Uterus (tissue), 4 donors: ENCODE results near the gene SCGB1C1. TPM values are rescaled to one million over a fixed set of nuclear protein-coding genes. Genes with fewer than 3 reads are reported as not detected.
"Not testable (repeated sequence)": the region's sequence is repeated elsewhere in the genome, so short reads cannot be mapped to it uniquely, and the experiment has no call there.

ENCODE experiments used
- DNase-seq, 2 donors: peaks; one replicate each; pipeline ENCODE4 v3.0.0-alpha.2; 2019 to 2020
- H3K27ac ChIP-seq, 2 donors: fragments of 200-600 bp; sonication (generic); 1 replicate in 1 of 2; 2 replicates in 1 of 2; pipeline ENCODE4 v1.5.1; 2016 to 2018
- H3K27me3 ChIP-seq, 2 donors: fragments of 200-600 bp; sonication (generic); one replicate each; pipeline ENCODE4 v1.5.1; 2018 to 2019; ENCODE audit warnings: control low read depth in 1 of 2
- H3K36me3 ChIP-seq, 2 donors: fragments of 200-600 bp; sonication (generic); one replicate each; pipeline ENCODE4 v1.5.1; 2019; ENCODE audit warnings: control low read depth in 1 of 2
- H3K4me1 ChIP-seq, 2 donors: fragments of 200-600 bp; sonication (generic); one replicate each; pipeline ENCODE4 v1.5.1; 2018 to 2019; ENCODE audit warnings: control low read depth in 1 of 2
- H3K4me3 ChIP-seq, 2 donors: fragments of 200-600 bp; sonication (generic); 1 replicate in 1 of 2; 2 replicates in 1 of 2; pipeline ENCODE4 v1.5.1; 2018 to 2019; ENCODE audit warnings: mild to moderate bottlenecking in 1 of 2
- H3K9me3 ChIP-seq, 2 donors: fragments of 200-600 bp; sonication (generic); one replicate each; pipeline ENCODE4 v1.5.1; 2019; ENCODE audit warnings: control low read depth in 1 of 2
- intact Hi-C: fragments of 100-400 bp; cut with DNase I; formaldehyde crosslinking; loops from one replicate; pipeline ENCODE4 v1.15.1; 2023; ENCODE audit warnings: low total_unique reads
- total RNA-seq, 4 donors: library from RNA; depleted of rRNA in 3 of 4; stranded (reverse); fragments of >200 nt in 3 of 4; gene quantifications; one replicate each; pipeline versions ENCODE4 v1.1.0 to v1.2.4, GENCODE V29; 2014 to 2023
- TF ChIP-seq, protein P1 (sequence below), 4 experiments: fragments of 200-600 bp in 2 of 4; fragments of 450-650 bp in 2 of 4; sonication (generic) in 2 of 4; IDR thresholded peaks; one replicate each; pipeline ENCODE4 v1.5.1; 2016 to 2019; ENCODE audit warnings: antibody characterized with exemption in 4 of 4, mild to moderate bottlenecking in 2 of 4, moderate library complexity in 1 of 4
- donor health status: DM: yes; HTN: yes; CAD: no.

SCGB1C1 gene
- not detected for total RNA-seq

GRCh38 chr11:192674-193128 lies at the start of gene SCGB1C1:
SCGB1C1 (plus strand) TSS chr11:193078; CDS start chr11:193100, 22 bp downstream.
- DNase-seq, intact Hi-C loops, H3K27me3 ChIP-seq, H3K36me3 ChIP-seq, H3K4me3 ChIP-seq, H3K27ac ChIP-seq, H3K4me1 ChIP-seq, H3K9me3 ChIP-seq: not testable (repeated sequence)

GRCh38 chr11:180242-180641 lies 12.6 kb upstream of the SCGB1C1 start:
- DNase-seq, H3K9me3 ChIP-seq, H3K27me3 ChIP-seq, H3K4me3 ChIP-seq, intact Hi-C loops, H3K4me1 ChIP-seq, H3K27ac ChIP-seq, H3K36me3 ChIP-seq: not testable (repeated sequence)
- TF ChIP-seq, protein P1, sequence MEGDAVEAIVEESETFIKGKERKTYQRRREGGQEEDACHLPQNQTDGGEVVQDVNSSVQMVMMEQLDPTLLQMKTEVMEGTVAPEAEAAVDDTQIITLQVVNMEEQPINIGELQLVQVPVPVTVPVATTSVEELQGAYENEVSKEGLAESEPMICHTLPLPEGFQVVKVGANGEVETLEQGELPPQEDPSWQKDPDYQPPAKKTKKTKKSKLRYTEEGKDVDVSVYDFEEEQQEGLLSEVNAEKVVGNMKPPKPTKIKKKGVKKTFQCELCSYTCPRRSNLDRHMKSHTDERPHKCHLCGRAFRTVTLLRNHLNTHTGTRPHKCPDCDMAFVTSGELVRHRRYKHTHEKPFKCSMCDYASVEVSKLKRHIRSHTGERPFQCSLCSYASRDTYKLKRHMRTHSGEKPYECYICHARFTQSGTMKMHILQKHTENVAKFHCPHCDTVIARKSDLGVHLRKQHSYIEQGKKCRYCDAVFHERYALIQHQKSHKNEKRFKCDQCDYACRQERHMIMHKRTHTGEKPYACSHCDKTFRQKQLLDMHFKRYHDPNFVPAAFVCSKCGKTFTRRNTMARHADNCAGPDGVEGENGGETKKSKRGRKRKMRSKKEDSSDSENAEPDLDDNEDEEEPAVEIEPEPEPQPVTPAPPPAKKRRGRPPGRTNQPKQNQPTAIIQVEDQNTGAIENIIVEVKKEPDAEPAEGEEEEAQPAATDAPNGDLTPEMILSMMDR (IDR thresholded peaks at IDR 0.05): peak in 1 of 4 experiments; percentile 28

- H3K27me3 ChIP-seq, H3K4me3 ChIP-seq, H3K9me3 ChIP-seq, DNase-seq, intact Hi-C loops, H3K4me1 ChIP-seq, H3K36me3 ChIP-seq, H3K27ac ChIP-seq: not testable (repeated sequence)
Measured at GRCh38 chr11:189200-189783, 3.6 kb upstream of the SCGB1C1 start.

DNA sequence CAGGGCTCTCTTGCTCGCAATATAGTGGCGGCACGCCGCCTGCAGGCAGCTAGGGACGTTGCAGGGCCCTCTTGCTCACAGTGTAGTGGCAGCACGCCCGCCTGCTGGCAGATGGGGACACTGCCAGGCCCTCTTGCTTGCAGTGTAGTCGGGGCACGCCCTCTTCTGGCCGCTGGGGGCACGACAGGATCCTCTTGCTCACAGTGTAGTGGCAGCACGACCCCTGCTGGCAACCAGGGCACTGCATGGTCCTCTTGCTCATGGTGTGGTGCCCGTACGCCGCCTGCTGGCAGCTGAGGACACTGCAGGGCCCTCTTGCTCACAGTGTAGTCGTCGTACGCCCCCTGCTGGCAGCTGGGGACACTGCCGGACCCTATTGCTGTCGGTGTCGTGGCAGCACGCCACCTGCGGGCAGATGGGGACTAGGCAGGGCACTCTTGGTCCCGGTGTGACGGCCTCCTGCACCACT lies 3.0 kb upstream of the SCGB1C1 start:
- H3K9me3 ChIP-seq, H3K27ac ChIP-seq, H3K4me1 ChIP-seq, intact Hi-C loops, H3K27me3 ChIP-seq, H3K36me3 ChIP-seq, H3K4me3 ChIP-seq: not testable (repeated sequence)
- peak in 1 of 2 donors; percentile 20 for DNase-seq

GRCh38 chr11:190546-190945 lies 2.3 kb upstream of the SCGB1C1 start:
- H3K27ac ChIP-seq, intact Hi-C loops, H3K36me3 ChIP-seq, H3K4me1 ChIP-seq, H3K4me3 ChIP-seq, H3K9me3 ChIP-seq, H3K27me3 ChIP-seq: not testable (repeated sequence)
- peak in 1 of 2 donors; percentile 10 for DNase-seq

DNA sequence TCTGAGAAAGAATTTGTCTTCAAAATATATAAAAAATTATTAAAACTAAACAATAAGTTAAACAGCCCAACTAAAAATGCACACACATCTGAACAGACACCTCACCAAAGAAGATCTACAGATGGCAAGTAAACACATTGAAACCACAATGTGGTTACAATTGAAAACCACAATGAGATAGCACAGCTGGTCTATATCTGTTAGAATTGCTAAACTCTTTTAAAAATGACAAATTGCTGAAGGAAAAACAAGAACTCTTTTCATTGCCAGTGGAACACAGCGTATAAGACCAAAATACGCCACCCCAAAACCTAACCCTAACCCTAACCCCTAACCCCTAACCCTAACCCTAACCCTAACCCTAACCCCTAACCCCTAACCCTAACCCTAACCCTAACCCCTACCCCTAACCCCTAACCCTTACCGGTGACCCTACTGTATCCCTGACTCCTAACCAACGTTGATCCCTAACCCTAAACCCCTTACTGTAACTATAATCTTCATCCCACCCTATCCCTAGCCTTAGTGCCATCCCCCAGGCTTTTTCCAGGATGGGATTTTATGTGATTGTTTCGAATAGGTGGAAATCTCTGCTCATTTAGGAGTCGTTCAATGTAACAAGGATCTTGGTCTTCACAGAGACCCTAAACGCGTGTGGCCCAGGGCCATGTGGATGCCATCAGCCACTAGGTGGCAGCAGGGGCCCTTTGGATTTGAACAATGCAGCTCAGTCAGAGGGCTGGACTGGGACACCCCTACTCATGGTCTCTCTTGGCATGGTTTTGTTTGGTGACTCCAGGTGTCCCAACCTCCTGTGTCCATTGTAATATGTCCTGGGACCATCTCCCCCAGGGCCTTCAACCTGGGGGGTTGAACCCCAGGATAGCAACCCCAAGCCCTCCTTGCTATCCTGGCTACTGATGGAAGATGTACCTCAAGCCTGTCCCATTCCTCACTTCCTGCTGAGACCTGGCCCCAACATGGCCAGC lies 1.1 kb upstream of the SCGB1C1 start:
- H3K9me3 ChIP-seq, H3K36me3 ChIP-seq, H3K4me1 ChIP-seq, H3K27me3 ChIP-seq, H3K4me3 ChIP-seq, H3K27ac ChIP-seq, intact Hi-C loops: not testable (repeated sequence)
- DNase-seq: peak in 1 of 2 donors; percentile 41
- TF ChIP-seq, protein P1 (IDR thresholded peaks at IDR 0.05): peak in 3 of 4 experiments; percentile 12 to 35 (median 29)

GRCh38 chr11:193481-193880 lies 603 bp downstream of the SCGB1C1 start:
- DNase-seq: peak in 1 of 2 donors; percentile 12
- H3K9me3 ChIP-seq, H3K36me3 ChIP-seq, H3K4me3 ChIP-seq, intact Hi-C loops, H3K27ac ChIP-seq, H3K4me1 ChIP-seq, H3K27me3 ChIP-seq: not testable (repeated sequence)
